Activated CD8-positive, alpha-beta memory T cell treated with anti-CD3 and anti-CD28 coated beads for 36 hours (primary cell): ENCODE measurements around the gene ATCAY. TPM values are rescaled to one million over a fixed set of nuclear protein-coding genes. Genes with fewer than 3 reads are reported as not detected.

Experiments used
- CTCF ChIA-PET: fragments of 350-600 bp; sonication (Branson Sonifier 250); formaldehyde crosslinking; loops from one replicate; lab custom pipeline; 2021; ENCODE audit warnings: antibody characterized with exemption; lab: Charles Lee
- POLR2A ChIA-PET: fragments of 350-600 bp; sonication (Branson Sonifier 250); formaldehyde crosslinking; loops from one replicate; lab custom pipeline; 2021; ENCODE audit warnings: antibody characterized with exemption; lab: Charles Lee
- total RNA-seq, 2 experiments: library from RNA; stranded (reverse); gene quantifications; one replicate each; pipeline ENCODE4 v1.2.3, GENCODE V29; 2021

The ATCAY gene
- total RNA-seq, 2 experiments from 2014 or later = not detected

GRCh38 chr19:3893509-3894179 is 13.2 kb downstream of the ATCAY start:
- CTCF ChIA-PET = interaction anchor here (0.7 kb wide), 2 partner anchors 9 to 85 kb away, joined by 3 to 4 read pairs; no protein-coding TSS in a partner anchor
- POLR2A ChIA-PET = no interaction called here

GRCh38 chr19:3894959-3895358 is 14.5 kb downstream of the ATCAY start:
- CTCF ChIA-PET = interaction anchor here (0.7 kb wide), 1 partner anchor 18 kb away, joined by 5 read pairs; no protein-coding TSS in a partner anchor
- POLR2A ChIA-PET = interaction anchor here (0.6 kb wide), 1 partner anchor 10 kb away, joined by 4 read pairs; no protein-coding TSS in a partner anchor

GRCh38 chr19:3895788-3896187 is 15.3 kb downstream of the ATCAY start:
- POLR2A ChIA-PET = no interaction called here
- CTCF ChIA-PET = interaction anchor here (0.5 kb wide), 1 partner anchor 307 kb away, joined by 3 read pairs; no protein-coding TSS in a partner anchor

GRCh38 chr19:3897936-3898335 is 17.5 kb downstream of the ATCAY start:
- POLR2A ChIA-PET = no interaction called here
- CTCF ChIA-PET = no interaction called here

- ChIA-PET CTCF (no interaction called here), POLR2A (no interaction called here)
Observed at GRCh38 chr19:3898426-3898825, 17.9 kb downstream of the ATCAY start.

- ChIA-PET POLR2A (interaction anchor here (0.7 kb wide), 1 partner anchor 51 kb away, joined by 4 read pairs; no protein-coding TSS in a partner anchor), CTCF (no interaction called here)
Observed at GRCh38 chr19:3899531-3900294, 19.2 kb downstream of the ATCAY start.

- ChIA-PET CTCF (interaction anchor here (0.6 to 1.1 kb wide), 2 partner anchors 8 to 68 kb away, joined by 4 to 5 read pairs; no protein-coding TSS in a partner anchor), POLR2A (no interaction called here)
Observed at GRCh38 chr19:3902317-3902973, 22.0 kb downstream of the ATCAY start.

- ChIA-PET CTCF (no interaction called here), POLR2A (no interaction called here)
Observed at GRCh38 chr19:3904233-3904632, 23.7 kb downstream of the ATCAY start.

GRCh38 chr19:3907626-3908265 is 27.3 kb downstream of the ATCAY start:
- ChIA-PET POLR2A (no interaction called here), CTCF (no interaction called here)

- POLR2A ChIA-PET = no interaction called here
- CTCF ChIA-PET = no interaction called here
Observed at GRCh38 chr19:3908266-3909054, 28.0 kb downstream of the ATCAY start.

GRCh38 chr19:3910105-3910504 is 29.6 kb downstream of the ATCAY start:
- POLR2A ChIA-PET = no interaction called here
- CTCF ChIA-PET = no interaction called here

GRCh38 chr19:3914199-3914598 is 33.7 kb downstream of the ATCAY start:
- ChIA-PET CTCF (no interaction called here), POLR2A (no interaction called here)

GRCh38 chr19:3916033-3916432 is 35.5 kb downstream of the ATCAY start:
- CTCF ChIA-PET = no interaction called here
- POLR2A ChIA-PET = no interaction called here

GRCh38 chr19:3919793-3920192 is 39.3 kb downstream of the ATCAY start:
- ChIA-PET POLR2A (no interaction called here), CTCF (no interaction called here)

GRCh38 chr19:3923096-3923758 is 42.7 kb downstream of the ATCAY start:
- ChIA-PET CTCF (no interaction called here), POLR2A (no interaction called here)

GRCh38 chr19:3923912-3924311 is 43.4 kb downstream of the ATCAY start:
- ChIA-PET CTCF (no interaction called here), POLR2A (no interaction called here)

GRCh38 chr19:3931041-3931440 is 50.6 kb downstream of the ATCAY start:
- ChIA-PET CTCF (no interaction called here), POLR2A (no interaction called here)
